Sciatic nerve (tissue), 2 donors: Measurements from ENCODE around the gene UBE2I. TPM values are rescaled to one million over a fixed set of nuclear protein-coding genes. Genes with fewer than 3 reads are reported as not detected.

ENCODE experiments used
- ATAC-seq: fragments of 200-7000 bp; cut with Tn5 transposase; one replicate; pipeline ENCODE4 v1.9.1; 2020; ENCODE audit warnings: mild to moderate bottlenecking, moderate library complexity
- DNase-seq: peaks from one replicate; pipeline ENCODE4 v3.0.0-alpha.2; 2020; ENCODE audit warnings: low spot score
- intact Hi-C: fragments of 100-400 bp; cut with DNase I; formaldehyde crosslinking; loops from one replicate; pipeline ENCODE4 v1.14.2; 2022
- total RNA-seq: library from RNA; stranded (reverse); fragmentation: NEBNext Ultra II Directional; extraction: Animal tissue kit (Norgen Biotek cat#: 25700); gene quantifications from one replicate; pipeline ENCODE4 v1.2.1, GENCODE V29; 2021
- donor health status: DM: no; HTN: no; CAD: no.
- donor health status: DM: no; HTN: no; CAD: no.

The UBE2I gene
- total RNA-seq, 1 donor from 2014 or later, result 95.7 TPM

GRCh38 chr16:1333854-1334700 is 24.6 kb downstream of the UBE2I start:
- intact Hi-C loops, result no loop called here
- DNase-seq (no peak), ATAC-seq (no peak)

DNA sequence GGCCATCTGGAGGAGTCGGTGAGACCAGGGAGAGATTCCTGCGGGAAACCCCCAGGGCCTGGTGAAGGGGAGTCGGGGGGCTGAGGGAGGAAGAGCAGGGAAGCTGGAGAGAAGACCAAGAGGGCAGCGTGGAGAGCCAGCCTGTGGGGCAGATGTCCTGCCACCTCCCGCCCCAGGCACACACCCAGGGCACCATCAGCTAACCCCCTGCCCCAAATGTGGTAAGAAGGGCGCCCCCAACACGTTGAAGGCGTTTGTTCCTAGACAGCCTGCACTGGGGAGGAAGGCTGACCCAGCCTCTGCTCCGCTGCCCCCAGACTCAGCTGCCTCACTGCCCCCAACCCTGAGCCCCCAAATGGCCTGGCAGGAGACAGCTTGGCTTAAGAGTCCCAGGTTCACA is 25.3 kb downstream of the UBE2I start:
- DNase-seq (no peak), ATAC-seq (no peak)
- intact Hi-C loops, result no loop called here

DNA sequence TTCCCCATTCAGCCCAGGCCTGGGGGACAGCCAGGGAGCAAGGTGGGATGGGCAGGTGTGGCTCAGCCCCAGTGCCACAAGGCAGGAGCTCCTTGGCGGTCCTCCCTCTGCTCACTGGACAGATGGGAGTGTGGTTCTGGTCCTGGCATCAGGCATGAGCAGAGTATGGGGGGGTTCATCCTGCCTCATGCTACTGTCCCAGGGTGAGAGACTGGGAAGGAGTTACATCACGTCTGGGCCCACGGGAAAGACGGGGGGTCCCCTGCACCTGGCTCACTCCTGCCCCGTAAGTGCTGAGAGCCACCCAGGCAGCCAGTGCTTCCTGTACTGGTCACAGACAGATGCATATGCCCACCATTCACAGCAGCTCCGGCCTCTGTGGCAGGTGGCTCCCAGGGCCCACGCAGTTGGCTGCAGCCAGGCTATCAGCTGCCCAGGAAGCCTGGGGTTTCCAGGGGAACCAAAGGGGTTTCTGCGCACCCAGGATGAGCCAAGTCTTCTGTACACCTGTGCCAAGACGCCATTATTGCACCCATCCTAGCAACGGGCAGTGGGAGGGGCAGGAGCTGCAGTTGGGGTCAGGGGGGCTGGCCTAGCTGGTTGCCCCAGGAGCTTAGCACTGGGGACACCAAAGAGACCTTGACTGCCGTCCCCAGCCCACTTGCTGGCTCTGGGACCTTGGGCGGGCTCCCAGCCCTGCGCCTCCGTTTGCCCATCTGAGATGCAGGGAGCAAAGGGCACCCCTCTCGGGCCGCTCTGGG is 26.0 kb downstream of the UBE2I start:
- ATAC-seq (no peak), DNase-seq (no peak)
- intact Hi-C loops, result no loop called here

DNA sequence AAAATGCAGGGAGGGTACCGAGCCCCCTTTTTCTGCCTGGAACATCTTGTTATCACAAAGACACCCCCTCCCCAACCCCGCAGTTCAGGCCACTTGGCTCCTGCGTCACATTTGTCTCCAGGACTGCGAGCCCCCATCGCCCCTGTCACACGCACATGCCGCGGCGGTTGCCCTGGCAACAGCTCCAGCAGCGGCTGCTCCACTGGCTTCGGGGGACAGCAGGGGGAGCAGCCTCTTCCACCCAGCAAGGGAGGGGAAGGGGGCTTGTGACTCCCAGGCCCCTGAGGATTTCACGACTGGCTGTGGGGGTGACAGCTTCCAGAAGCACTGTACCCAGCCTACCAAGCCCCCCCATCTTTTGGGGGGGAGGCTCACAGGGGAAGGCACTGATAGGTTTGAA is 26.6 kb downstream of the UBE2I start:
- ATAC-seq (no peak), DNase-seq (no peak)
- intact Hi-C loops, result no loop called here

- DNase-seq, result no peak
- no peak for ATAC-seq
- intact Hi-C loops, result no loop called here
Measured at GRCh38 chr16:1336619-1337018, 27.2 kb downstream of the UBE2I start.

DNA sequence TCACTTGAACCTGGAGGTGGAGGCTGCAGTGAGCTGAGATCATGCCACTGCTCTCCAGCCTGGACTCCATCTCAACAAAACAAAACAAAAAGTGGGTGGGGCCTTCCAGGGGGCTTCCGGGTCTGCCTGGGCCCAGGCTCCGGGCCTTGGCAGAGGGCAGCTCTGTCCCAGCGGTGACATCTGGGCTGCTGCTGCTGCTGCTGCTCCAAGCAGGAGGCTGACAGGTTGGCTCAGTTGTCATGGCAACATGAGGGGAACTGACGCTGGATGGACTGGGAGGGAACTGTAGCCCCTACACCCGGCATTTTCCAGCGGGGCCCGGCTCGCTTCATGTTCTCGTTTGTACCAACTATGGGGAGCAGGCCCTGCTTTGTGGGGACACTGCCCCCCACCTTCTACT is 28.1 kb downstream of the UBE2I start:
- DNase-seq, result no peak
- no peak for ATAC-seq
- intact Hi-C loops, result no loop called here

- ATAC-seq (no peak), DNase-seq (no peak)
- intact Hi-C loops, result no loop called here
Measured at GRCh38 chr16:1338119-1338730, 28.8 kb downstream of the UBE2I start.

GRCh38 chr16:1338855-1339675 is 29.6 kb downstream of the UBE2I start:
- intact Hi-C loops, result no loop called here
- ATAC-seq (no peak), DNase-seq (no peak)

DNA sequence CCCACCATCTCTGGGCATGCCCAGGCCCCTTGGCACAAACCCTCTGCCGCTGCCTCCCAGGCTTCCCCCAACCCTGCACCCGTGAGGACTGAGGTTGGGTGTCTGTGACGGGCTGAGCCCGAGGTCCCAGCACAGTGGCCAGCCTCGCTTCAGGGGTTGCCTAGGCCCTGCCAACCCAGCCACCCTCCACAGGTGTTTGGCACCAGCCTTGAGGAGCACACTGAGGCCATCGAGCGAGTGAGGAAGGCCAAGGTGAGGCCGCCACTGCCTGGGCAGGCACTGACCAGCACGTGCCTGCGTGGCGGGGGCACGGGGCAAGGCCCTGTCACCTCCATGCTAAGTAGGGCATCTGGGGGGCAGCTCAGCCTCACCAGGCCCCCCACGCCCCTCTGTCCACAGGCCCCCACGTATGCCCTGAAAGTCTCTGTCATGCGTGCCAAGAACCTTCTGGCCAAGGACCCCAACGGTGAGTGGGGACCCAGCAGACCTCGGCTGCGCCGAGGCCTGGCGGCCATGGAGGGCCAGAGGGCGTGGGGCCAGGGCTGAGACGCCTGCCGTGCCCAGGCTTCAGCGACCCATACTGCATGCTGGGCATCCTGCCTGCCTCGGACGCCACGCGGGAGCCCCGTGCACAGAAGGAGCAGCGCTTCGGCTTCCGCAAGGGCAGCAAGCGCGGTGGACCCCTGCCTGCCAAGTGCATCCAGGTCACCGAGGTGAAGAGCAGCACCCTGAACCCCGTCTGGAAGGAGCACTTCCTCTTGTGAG is 31.5 kb downstream of the UBE2I start:
- intact Hi-C loops, result no loop called here
- ATAC-seq, result no peak
- no peak for DNase-seq

DNA sequence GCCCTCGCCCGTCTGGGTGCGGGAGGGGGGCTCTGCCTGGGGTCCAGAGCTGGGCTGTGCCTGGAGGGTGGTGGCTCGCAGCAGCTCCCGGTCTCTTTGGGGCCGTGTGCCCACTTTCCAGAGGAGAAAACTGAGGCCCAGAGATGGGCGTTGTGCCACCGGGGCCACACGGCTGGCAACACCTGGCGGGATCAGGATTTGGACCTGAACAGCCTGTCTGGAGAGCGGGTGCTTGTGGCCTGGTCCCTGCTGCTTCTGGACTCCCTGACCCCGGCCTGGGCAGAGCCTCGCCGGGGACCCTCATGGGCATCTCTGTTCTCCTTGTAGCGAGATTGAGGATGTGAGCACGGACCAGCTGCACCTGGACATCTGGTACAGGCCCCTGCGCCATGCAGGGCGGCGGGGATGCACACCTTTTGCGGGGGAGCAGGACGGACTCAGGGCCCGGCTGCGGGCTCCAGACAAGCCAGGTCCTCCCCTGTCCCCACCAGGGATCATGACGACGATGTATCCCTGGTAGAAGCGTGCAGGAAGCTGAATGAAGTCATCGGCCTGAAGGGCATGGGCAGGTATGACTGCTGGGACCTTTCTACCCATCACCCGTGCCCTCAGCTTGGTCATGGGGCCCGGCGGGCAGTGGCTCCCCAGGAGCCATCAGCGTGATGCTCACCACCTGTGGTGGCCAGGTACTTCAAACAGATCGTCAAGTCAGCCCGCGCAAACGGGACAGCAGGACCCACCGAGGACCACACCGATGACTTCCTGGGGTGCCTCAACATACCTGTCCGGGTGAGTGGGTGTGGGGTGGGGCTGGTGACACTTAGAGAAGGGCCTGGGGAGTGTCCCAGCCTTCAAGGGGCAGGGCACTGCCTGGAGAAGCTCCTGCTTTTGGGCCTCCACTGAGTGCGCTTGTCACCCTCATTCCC is 32.3 kb downstream of the UBE2I start:
- intact Hi-C loops, result no loop called here
- ATAC-seq (no peak), DNase-seq (no peak)

DNA sequence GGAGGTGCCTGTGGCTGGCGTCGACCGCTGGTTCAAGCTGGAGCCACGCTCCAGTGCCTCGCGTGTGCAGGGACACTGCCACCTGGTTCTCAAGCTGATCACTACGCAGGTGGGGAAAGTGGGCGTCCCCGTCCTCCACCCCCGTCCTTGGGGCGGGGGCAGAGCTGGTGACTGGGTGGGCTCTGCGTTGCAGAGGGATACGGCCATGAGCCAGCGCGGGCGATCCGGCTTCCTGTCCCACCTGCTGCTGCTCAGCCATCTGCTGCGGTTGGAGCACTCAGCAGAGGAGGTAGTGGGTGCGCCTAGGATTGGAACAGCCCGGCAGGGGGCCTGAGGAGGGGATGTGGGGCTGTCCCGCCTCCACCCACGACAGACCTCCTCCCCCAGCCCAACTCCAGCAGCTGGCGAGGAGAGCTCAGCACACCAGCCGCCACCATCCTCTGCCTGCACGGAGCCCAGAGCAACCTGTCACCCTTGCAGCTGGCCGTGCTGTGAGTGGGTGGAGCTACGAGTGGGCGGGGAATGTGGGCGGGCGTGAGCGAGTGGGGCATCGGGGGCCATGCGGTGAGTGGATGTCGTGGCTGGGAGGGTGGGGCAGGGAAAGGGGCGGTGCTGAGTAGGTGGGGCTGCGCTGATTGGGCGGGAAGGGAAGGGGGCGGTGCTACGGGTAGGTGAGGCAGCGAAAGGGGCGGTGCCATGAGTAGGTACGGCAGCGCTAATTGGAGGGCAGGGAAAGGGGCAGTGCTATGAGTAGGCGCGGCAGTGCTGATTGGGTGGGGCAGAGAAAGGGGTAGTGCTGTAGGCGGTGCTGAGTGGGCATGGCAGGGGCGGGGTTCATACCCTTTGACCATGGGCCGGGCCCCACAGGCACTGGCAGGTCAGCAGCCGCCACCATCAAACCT is 33.3 kb downstream of the UBE2I start:
- DNase-seq (peak; percentile 92), ATAC-seq (peak; percentile 89)
- intact Hi-C loops, result no loop called here

DNA sequence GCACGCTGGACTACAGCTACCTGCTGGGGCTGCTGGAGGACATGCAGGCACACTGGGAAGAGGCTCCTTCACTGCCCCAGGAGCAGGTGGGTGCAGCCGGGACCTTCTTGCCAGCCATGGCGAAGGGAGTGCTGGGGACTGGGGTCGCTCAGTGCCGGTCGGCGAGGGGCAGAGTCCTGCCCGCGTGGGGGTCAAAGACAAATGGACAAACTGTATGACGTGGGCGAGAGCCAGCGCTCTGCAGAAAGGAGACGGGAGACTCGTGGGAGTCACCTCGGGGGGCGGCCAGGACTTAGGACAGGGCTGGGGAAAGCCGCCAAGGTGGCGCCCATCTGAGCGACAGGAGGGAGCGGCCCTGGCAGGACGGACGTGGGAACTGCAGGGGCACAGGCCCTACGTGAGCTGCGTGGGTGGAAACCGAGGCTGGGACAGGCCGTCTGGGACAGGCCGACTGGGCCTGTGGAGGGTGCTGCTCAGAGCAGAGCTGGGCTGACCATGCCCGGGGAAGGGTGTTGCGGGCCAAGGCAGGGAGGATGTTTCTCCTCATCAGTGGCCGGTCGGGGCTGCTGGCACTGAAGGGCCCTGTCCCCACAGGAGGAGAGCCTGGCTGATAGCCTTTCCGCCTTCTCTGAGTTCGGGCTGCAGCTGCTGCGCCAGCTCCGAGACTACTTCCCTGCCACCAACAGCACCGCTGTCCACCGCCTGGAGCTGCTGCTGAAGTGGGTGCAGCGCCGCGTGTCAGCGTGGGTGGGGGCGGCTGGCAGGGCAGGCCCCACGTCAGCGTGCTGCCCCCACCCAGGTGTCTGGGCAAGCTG is 34.2 kb downstream of the UBE2I start:
- ATAC-seq (no peak), DNase-seq (no peak)
- intact Hi-C loops, result no loop called here

GRCh38 chr16:1344499-1344898 is 35.1 kb downstream of the UBE2I start:
- no peak for ATAC-seq
- no peak for DNase-seq
- intact Hi-C loops, result no loop called here

DNA sequence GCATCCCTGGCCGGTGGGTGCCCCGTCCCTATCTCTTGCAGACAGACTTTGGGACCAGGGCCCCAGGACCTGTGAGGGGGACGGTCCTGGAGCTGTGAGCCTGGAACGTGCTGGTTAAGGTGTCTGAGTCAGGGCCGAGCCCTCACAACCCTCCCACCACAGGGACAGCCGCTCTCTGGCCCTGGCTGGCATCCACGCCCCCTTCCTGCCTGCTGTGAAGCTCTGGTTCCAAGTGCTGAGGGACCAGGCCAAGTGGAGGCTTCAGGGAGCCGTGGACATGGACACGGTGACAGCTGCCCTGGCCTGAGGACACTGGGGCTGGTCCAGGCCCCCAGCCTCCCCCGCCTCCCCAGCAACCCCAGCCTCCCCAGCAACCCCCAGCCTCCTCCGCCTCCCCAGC is 35.7 kb downstream of the UBE2I start:
- intact Hi-C loops, result no loop called here
- DNase-seq (no peak), ATAC-seq (no peak)

DNA sequence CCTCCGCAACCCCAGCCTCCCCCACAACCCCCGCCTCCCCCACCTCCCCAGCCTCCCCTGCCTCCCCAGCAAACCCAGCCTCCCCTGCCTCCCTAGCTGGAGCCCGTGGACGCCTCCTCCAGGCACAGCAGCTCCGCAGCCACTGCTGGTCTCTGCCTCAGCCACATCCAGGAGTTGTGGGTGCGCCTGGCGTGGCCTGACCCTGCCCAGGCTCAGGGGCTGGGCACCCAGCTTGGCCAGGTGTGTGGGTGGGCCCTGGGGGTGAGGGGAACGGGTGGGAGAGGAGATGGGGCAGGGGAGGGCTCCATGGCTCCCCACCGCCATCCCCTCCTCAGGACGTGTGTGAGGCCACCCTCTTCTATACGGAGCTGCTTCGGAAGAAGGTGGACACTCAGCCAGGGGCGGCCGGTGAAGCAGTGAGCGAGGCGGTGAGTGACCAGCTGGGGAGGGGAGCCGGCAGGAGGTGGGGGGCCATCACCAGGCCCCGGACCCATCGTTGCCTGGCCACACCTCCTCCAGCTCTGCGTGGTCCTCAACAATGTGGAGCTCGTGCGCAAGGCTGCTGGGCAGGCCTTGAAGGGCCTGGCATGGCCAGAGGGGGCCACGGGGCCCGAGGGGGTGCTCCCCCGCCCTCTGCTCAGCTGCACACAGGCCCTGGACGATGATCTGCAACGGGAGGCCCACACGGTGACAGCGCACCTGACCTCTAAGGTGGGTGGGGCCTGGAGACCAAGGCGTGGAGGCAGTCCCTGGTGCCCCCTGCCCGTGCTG is 36.4 kb downstream of the UBE2I start:
- intact Hi-C loops, result no loop called here
- DNase-seq (no peak), ATAC-seq (no peak)
